ENCODE measurements around the gene DLG2.

The DLG2 gene

GRCh38 chr11:84962018-84962417, 665.1 kb downstream of the DLG2 start:
- DNase-seq, result no peak

GRCh38 chr11:84958295-84958694, 668.8 kb downstream of the DLG2 start:
- no peak for DNase-seq

- no peak for DNase-seq
These were observed 676.4 kb downstream of the DLG2 start for GRCh38 chr11:84950569-84951270.

GRCh38 chr11:84947970-84948580, 679.1 kb downstream of the DLG2 start:
- DNase-seq, result no peak

GRCh38 chr11:84947070-84947469, 680.1 kb downstream of the DLG2 start:
- no peak for DNase-seq

GRCh38 chr11:84930863-84931262, 696.3 kb downstream of the DLG2 start:
- no peak for DNase-seq

- no peak for DNase-seq
These were observed 697.4 kb downstream of the DLG2 start for GRCh38 chr11:84929738-84930137.

GRCh38 chr11:84924154-84924692, 702.9 kb downstream of the DLG2 start:
- no peak for DNase-seq

- DNase-seq, result no peak
These were observed 703.7 kb downstream of the DLG2 start for GRCh38 chr11:84923489-84923888.

- DNase-seq, result no peak
These were observed 704.3 kb downstream of the DLG2 start for GRCh38 chr11:84922836-84923235.

GRCh38 chr11:84922212-84922805, 704.8 kb downstream of the DLG2 start:
- DNase-seq, result no peak

GRCh38 chr11:84914511-84914910, 712.6 kb downstream of the DLG2 start:
- no peak for DNase-seq

GRCh38 chr11:84909740-84910139, 717.4 kb downstream of the DLG2 start:
- DNase-seq, result no peak

- no peak for DNase-seq
These were observed 720.1 kb downstream of the DLG2 start for GRCh38 chr11:84906995-84907394.

GRCh38 chr11:84905411-84905810, 721.7 kb downstream of the DLG2 start:
- no peak for DNase-seq

GRCh38 chr11:84902445-84902844, 724.7 kb downstream of the DLG2 start:
- no peak for DNase-seq

GRCh38 chr11:84901991-84902390, 725.2 kb downstream of the DLG2 start:
- no peak for DNase-seq

- no peak for DNase-seq
These were observed 727.4 kb downstream of the DLG2 start for GRCh38 chr11:84899740-84900139.

GRCh38 chr11:84899134-84899533, 728.0 kb downstream of the DLG2 start:
- DNase-seq, result no peak

GRCh38 chr11:84894666-84895065, 732.5 kb downstream of the DLG2 start:
- DNase-seq, result no peak

GRCh38 chr11:84890676-84891075, 736.5 kb downstream of the DLG2 start:
- DNase-seq, result no peak

- DNase-seq, result no peak
These were observed 737.6 kb downstream of the DLG2 start for GRCh38 chr11:84889556-84889955.

GRCh38 chr11:84887055-84887629, 740.0 kb downstream of the DLG2 start:
- no peak for DNase-seq

GRCh38 chr11:84886344-84886743, 740.8 kb downstream of the DLG2 start:
- DNase-seq, result no peak

Data from inflammatory macrophage treated with lipopolysaccharide for 4 hours (primary cell).